ENCODE results near the gene CDC25A. TPM values are rescaled to one million over a fixed set of nuclear protein-coding genes. Genes with fewer than 3 reads are reported as not detected.

CDC25A gene
- total and polyA plus RNA-seq, 9 of the 15 experiments (the other 6 are each of a cell fraction or from before 2014, with no cell fraction given) = 3.4 to 61.3 (median 51.8) TPM

DNA sequence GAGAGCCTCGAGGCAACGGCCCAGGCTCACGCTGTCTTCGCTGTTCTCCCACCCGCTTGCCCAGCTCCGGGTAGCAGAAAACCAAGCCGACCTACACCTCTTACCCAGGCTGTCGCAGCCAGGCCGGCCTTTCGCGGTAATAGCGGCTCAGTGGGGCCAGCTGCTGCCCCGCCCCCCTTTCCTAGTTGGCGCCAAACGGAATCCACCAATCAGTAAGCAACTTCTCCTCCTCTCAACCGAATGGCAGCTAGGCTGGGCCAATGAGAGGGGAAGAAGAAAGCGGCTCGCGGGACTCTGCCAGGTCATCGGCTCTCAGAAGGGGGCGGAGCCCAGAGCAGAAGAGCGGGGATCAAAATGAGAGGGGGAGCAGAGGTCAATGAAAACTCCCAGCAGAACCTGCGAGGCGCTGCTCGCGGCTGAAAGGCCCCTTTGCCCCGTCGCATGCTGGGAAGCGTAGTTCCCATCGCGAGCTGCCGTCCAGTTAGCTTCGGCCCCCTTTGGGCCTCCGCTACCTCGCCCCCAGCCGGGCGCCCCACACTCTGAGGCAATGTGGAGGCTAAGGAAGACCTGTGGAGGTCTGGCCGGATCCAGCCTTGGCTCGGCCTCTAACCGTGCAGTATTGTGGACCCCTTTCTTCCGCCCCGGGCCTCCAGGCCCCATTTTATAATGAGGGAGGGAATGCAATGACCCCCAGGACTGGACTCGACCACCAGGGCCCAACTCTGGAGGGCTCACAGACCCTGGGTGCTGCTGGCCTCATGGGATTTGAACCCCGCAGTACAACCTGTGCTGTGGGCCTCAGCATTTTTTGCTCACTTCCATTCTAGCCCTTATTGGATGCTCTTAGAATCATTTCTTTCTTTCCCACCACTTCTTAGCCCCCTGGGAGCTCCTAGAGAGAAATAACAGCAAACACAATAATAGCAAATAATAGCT lies at the start of gene CDC25A (continued):
- TF ChIP-seq ZBTB49 (CRISPR knock-in tag; IDR thresholded peaks at IDR 0.05; ENCODE audit: borderline replicate concordance) (no peak), HNRNPL (IDR thresholded peaks at IDR 0.05; ENCODE audit: low read depth, low read length) (no peak), HDAC2 (IDR thresholded peaks at IDR 0.05) (peak; percentile 64; the same call in 1 of the 2 replicates), SIX5 (IDR thresholded peaks at IDR 0.05; ENCODE audit: borderline replicate concordance in 1 of 2, insufficient read depth in 1 of 2, low read depth in 1 of 2, low read length in 2 of 2) (peak; percentile 62 to 75), ZBTB11 (CRISPR knock-in tag; IDR thresholded peaks at IDR 0.05) (no peak), TFE3 (CRISPR knock-in tag; IDR thresholded peaks at IDR 0.05) (no peak), CREB1 (IDR thresholded peaks at IDR 0.05) (no peak), CREB1 (CRISPR knock-in tag; IDR thresholded peaks at IDR 0.05) (0 out of 2 replicates have a peak, but pooled peaks have one; percentile 8), PRDM10 (IDR thresholded peaks at IDR 0.05; ENCODE audit: partially characterized antibody) (peak; percentile 17)
